ENCODE results near the gene TMEM100.

DNA sequence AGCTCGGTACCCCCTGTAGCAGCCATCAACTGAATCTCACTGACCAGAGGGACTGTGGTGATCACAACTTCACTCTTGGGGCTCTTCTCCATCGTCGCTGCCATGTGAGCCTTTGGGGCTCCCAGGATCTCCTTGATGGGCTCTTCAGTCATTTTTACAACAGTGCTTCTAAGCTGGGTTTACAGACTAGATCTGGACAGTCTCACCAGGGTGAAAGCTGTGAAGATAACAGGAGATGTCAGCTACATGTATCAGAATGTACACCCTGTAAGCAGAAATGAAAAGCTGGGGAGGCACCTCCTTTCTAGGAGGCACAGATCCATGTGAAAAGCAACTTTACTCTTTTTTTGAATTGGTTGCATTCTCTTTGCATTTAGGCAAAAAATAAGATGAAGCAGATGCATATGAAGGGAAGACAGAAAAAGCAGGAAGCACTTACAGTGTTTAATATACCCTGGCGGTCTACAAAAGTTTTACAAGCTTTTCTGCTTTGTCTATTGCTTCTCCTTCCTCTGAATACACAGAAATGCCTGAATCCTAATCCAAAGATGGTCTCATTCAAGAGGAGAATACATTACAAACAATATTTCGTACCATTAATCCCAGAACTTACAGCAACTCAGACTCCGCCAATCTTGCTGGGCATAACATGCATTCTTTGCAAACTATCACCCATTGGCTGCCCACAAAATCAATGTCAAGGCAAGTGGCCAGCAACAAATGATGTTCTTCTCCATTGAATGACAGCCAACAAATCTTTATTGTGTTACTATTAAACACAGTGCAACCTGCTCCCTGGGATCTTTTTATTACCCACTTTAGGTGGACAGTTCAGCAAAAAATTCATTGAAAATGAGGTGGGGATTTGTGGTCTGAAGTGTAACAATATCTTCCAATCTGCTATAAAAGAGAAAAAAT is 1.5 kb downstream of the TMEM100 start:
- TF ChIP-seq CTCF (IDR thresholded peaks at IDR 0.05; ENCODE audit: poor library complexity, severe bottlenecking) (no peak), TAF1 (IDR thresholded peaks at IDR 0.05; ENCODE audit: low read depth) (no peak), EZH2 (IDR thresholded peaks at IDR 0.05; ENCODE audit: borderline replicate concordance, insufficient read depth, low read length, poor library complexity, severe bottlenecking) (no peak), REST (IDR thresholded peaks at IDR 0.05; ENCODE audit: borderline replicate concordance) (no peak), EP300 (conservative IDR thresholded peaks at IDR 0.05; ENCODE audit: poor library complexity, severe bottlenecking) (no peak), POLR2AphosphoS5 (IDR thresholded peaks at IDR 0.05) (no peak), RAD21 (conservative IDR thresholded peaks at IDR 0.05) (no peak)
